Renal cortical epithelial cell (primary cell): ENCODE data around the gene SRP14. TPM values are rescaled to one million over a fixed set of nuclear protein-coding genes. Genes with fewer than 3 reads are reported as not detected.
"Not testable (repeated sequence)": the region's sequence is repeated elsewhere in the genome, so short reads cannot be mapped to it uniquely, and the experiment has no call there.

Experiments
- DNase-seq: peaks from one replicate; pipeline ENCODE4 v3.0.0-alpha.2; 2011; ENCODE audit warnings: low read depth
- total RNA-seq: library from RNA; depleted of rRNA; stranded (reverse); fragments of >200 nt; gene quantifications from 2 replicates; pipeline ENCODE4 v1.2.3, GENCODE V29; 2014

The SRP14 gene
- total RNA-seq, 1 donor from 2014 or later: 635 TPM

GRCh38 chr15:40029979-40030893 lies 8.7 kb downstream of the SRP14 start:
- peak; percentile 19 for DNase-seq

DNA sequence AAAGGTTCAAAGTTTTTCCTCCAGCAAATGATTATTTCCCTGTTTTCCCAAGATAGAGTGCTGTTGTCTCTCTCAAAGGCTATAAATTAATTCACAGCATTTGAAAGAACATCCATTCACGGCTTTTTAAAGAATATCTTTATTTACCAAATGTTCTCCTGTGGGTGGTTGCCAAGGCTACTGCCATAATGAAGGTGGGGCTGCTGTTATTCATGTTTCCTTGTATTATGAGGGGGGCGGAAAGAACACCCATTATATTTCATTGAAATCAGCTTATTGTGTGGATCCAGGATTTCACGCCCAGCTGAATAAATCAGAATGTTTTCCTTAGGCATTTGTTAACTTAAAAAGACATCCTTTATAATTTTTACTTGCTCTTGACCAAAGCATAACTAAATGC lies 10.1 kb downstream of the SRP14 start:
- no peak for DNase-seq

- no peak for DNase-seq
Observed at GRCh38 chr15:40028193-40028592, 10.8 kb downstream of the SRP14 start.

DNA sequence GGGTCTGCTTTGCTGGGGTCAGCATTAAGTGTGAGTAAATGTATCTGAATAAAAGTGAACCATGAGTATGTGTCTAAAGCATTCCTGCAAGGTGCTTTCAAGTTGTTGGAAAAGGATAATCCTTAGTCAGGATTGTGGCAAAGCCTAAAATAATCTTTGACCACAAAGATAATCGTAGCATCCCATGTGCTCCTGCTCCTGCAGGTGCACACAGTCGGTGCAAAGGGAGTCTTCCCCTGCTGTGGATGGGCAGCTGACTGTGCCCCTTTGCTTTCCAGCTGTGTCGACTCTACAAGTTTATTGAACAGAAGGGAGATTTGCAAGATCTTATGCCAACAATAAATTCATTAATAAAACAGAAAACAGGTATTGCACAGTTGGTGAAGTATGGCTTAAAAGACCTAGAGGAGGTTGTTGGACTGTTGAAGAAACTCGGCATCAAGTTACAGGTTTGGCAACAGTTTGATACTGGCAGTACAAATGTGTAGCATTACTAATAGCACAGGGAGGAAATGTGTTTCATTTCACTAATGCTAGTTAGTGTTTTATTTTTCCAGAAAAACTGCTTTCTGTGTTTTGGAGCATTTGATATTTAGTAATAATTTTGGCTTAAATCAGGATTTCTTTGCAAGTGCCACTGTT lies 22.6 kb downstream of the SRP14 start:
- DNase-seq: no peak

DNA sequence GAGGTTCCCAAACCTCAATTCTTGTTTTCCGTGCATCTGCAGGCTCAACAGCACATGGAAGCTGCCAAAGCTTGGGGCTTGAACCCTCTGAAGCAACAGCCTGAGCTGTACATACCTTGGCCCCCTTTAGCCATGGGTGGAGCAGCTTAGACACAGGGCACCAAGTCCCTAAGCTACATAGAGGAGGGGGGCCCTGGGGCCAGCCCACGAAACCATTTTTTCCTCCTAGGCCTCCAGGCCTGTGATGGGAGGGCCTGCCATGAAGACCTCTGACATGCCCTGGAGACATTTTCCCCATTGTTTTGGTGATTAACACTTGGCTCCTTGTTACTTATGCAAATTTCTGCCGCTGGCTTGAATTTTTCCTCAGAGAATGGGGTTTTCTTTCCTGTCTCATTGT lies 24.6 kb downstream of the SRP14 start:
- no peak for DNase-seq

GRCh38 chr15:40013372-40013771 lies 25.6 kb downstream of the SRP14 start:
- DNase-seq: not testable (repeated sequence)

GRCh38 chr15:40011303-40011702 lies 27.7 kb downstream of the SRP14 start:
- no peak for DNase-seq

GRCh38 chr15:40010686-40011085 lies 28.3 kb downstream of the SRP14 start:
- DNase-seq: no peak

- DNase-seq: no peak
Observed at GRCh38 chr15:40008061-40008765, 30.8 kb downstream of the SRP14 start.

DNA sequence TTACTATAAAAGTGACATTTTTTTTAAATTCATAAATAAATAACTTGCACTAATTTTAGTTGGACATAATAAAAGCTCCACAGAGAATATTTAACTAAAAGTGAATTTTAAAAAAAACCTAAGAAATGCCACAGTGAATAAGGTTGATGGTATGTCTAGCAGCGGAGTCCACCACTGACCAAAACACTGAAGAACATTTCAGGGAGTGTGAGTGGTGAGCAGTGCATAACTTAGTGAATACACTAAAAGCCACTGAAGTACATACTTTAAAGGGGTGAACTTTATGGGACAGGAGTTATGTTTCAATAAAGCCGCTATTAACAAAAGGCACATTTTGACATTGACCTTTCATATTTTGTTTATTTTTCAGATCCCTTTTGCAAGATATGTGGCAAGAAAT lies 32.3 kb downstream of the SRP14 start:
- no peak for DNase-seq

DNA sequence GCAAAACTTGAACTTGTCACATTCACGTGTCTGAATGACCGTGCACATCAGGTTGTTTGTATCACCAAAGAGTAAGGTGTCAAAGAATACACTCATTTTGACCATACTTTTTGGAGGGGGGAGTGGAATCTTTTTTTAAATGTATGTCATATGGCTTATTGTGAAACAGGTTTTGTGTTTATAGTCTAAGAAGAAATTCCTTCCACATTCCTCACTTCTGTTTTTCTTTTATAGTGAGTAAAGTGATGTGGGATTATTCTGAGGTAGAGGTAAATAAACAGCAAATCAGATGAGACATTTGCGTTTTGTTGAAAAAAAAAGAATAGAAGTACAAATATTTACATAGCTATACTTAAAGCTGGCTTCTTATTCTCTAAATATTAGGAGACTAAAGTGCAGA lies 33.0 kb downstream of the SRP14 start:
- no peak for DNase-seq

DNA sequence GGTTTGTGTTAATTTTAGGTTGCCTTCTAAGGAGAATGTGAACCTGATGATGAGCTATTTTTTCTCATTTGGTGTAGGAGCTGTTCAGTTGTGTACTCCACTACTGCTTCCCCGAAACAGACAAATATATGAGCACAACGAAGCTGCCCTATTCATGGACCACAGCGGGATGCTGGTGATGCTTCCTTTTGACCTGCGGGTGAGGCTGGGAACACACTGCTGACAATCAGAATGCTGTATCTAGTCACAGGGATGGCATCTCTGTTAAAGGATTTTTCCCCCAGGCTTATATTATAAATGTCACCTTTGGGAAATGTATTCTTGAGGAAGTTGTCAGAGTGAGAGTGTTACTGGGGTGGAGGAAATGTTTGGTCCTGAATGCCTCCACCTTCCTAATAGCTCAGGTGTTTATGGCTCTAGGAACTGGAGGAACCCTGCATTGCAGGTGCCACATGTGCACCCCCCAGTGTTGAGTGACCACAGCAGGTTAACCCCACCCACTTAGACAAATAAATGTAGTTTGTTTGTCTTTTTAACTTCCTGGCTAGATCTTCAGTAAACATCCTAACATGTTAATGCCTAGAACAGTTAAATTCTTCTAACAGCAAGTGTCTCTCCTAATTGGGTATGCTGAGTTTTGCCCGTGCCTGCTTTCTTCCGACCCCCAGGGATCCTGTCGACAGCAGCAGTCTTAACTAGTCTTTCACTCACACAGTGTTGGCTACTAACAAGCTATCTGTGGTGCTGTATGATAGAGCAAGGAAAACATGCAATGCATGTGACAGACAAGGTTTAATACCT lies 35.7 kb downstream of the SRP14 start:
- no peak for DNase-seq

- peak; percentile 19 for DNase-seq
Observed at GRCh38 chr15:40002295-40002694, 36.7 kb downstream of the SRP14 start.

GRCh38 chr15:39999538-40000200 lies 39.3 kb downstream of the SRP14 start:
- no peak for DNase-seq

- no peak for DNase-seq
Observed at GRCh38 chr15:39998511-39999077, 40.4 kb downstream of the SRP14 start.

DNA sequence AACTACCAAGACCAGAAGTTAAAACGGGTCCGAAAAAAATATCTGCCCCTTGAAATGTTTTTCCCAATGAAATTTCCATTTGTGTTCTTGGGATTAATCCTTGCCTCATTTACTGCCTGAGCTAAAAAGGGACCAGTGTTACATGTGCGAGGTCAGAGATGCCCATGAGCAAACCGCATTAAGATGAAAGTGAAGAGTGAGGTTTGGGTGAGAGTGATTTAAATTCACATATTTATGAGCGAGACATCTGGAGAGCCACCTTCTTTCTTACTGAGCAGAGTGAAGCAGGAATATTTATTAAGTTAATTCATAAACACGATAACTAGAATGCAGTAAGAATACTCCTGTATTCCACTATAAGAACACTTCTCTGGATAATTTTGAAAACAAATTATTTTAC lies 41.3 kb downstream of the SRP14 start:
- no peak for DNase-seq

DNA sequence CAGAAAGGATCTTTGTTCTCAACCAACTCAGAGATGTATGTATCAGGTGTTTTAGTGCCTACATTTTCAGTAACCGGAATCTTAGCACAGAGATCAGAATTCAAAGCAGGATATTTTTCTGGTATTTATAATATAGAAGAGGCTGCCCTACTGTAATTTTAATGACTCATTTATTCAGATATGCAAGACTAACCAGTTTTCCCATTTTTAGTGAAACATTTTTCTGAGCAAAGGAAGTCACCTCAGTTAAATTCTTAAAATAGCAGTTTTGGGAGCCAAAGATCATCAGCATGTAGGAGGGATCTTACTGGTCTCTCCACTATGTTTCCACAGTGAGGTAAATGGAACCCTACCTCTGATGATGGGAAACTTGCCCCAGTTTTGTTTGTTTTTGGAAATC lies 42.0 kb downstream of the SRP14 start:
- DNase-seq: no peak

- not testable (repeated sequence) for DNase-seq
Observed at GRCh38 chr15:39996228-39996627, 42.8 kb downstream of the SRP14 start.

DNA sequence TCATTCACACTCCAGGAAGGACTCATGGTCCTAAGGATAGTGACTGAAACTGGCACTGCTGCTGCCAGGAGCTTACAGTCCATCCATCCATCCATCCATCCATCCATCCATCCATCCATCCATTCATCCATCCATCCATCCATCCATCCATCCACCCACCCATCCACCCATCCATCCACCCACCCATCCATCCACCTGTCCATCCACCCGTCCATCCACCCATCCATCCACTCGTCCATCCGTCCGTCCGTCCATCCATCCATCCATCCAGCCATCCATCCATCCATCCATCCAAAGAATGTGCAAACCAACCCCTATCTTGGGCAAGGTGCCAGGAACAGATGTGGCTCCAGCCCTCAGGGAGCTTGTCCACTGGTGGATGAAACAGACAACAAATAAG lies 46.0 kb downstream of the SRP14 start:
- not testable (repeated sequence) for DNase-seq

DNA sequence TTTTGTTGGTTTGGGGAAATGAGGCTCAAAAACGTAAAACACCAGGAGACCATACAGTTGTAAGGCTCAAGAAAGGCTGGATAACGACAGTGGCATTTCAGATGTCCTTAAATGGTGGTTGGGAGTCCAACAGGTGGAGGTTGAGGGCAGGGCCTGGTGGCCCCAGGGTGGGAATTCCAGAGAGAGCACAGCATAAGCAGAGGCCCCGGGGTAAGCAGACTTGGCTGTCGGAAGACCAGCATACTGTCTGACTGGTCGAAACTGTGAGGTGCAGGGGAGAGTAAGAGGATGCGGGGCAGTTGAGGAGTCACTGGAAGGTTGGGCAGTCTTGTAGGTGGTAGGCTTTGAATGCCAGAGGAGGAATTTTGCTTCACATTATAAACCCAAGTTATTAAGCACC lies 48.3 kb downstream of the SRP14 start:
- DNase-seq: no peak

DNA sequence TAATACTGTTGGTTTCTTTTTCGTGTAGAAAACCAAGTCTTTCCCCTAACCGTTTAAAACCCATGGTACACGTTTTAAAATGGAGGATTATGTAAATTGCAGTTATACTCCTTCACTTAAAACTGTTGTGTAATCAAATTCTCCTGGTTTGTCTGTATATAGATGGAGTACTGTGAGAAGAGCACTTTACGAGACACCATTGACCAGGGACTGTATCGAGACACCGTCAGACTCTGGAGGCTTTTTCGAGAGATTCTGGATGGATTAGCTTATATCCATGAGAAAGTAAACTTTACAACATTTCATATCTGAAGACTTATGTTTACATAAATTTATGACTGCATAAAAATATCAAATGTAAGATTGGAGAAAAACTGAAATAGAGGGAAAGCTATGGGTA lies 51.2 kb downstream of the SRP14 start:
- DNase-seq: no peak
